K562 (cell line): ENCODE measurements around the gene TSPAN18. TPM values are rescaled to one million over a fixed set of nuclear protein-coding genes. Genes with fewer than 3 reads are reported as not detected.

Experiments used
- CBFA2T3 ChIP-seq: fragments of 450-650 bp; IDR thresholded peaks from 2 replicates; pipeline ENCODE4 v1.6.1; 2017
- CBX1 ChIP-seq: sonication (generic); IDR thresholded peaks from 2 replicates; pipeline ENCODE4 v1.6.1; 2016; ENCODE audit warnings: antibody characterized with exemption, low read depth, mild to moderate bottlenecking
- CHD4 ChIP-seq: fragments of 200-600 bp; sonication (generic); IDR thresholded peaks from 3 replicates; pipeline ENCODE4 v1.6.1; 2012; ENCODE audit warnings: low read depth, mild to moderate bottlenecking, mixed read lengths, low read length, inconsistent platforms; ENCODE audit not compliant: insufficient read depth, insufficient replicate concordance, poor library complexity, severe bottlenecking
- CREBBP ChIP-seq: IDR thresholded peaks from one replicate; pipeline ENCODE4 v1.6.1; 2012; ENCODE audit warnings: low read depth, mild to moderate bottlenecking, control low read depth, inconsistent platforms, low read length
- CUX1 ChIP-seq: fragments of 200-800 bp; sonication (Bioruptor generic); IDR thresholded peaks from 2 replicates; pipeline ENCODE4 v1.6.1; 2016; ENCODE audit warnings: missing genetic modification characterization, missing compliant biosample characterization
- ETV6 ChIP-seq, 3 experiments: fragments of 150-350 bp in 1 of 3; sonication (generic) in 1 of 3; formaldehyde crosslinking in 1 of 3; IDR thresholded peaks; 2 replicates each; pipeline versions ENCODE4 v1.6.1 to v1.8.0; 2014 to 2022; ENCODE audit warnings: borderline replicate concordance in 2 of 3, low read depth in 2 of 3, antibody characterized with exemption in 1 of 3, low read length in 1 of 3, mild to moderate bottlenecking in 1 of 3, missing genetic modification reagents in 1 of 3
- HES1 ChIP-seq: fragments of 450-650 bp; IDR thresholded peaks from 2 replicates; pipeline ENCODE4 v1.6.1; 2016; ENCODE audit warnings: low read depth, mild to moderate bottlenecking, moderate library complexity
- MTA2 ChIP-seq: fragments of 450-650 bp; IDR thresholded peaks from 2 replicates; pipeline ENCODE4 v1.6.1; 2016; ENCODE audit warnings: low read depth
- NR2C1 ChIP-seq, 2 experiments: fragments of 450-650 bp; IDR thresholded peaks; 2 replicates each; pipeline ENCODE4 v1.6.1; 2017; ENCODE audit warnings: mild to moderate bottlenecking in 2 of 2, antibody characterized with exemption in 1 of 2, inconsistent platforms in 1 of 2, missing compliant biosample characterization in 1 of 2, missing genetic modification characterization in 1 of 2
- PCBP1 ChIP-seq: fragments of 200-400 bp; formaldehyde crosslinking; IDR thresholded peaks from 2 replicates; pipeline ENCODE4 v1.6.1; 2018; ENCODE audit warnings: mild to moderate bottlenecking, low read depth, low read length; ENCODE audit not compliant: poor library complexity, severe bottlenecking
- ZNF121 ChIP-seq: sonication (generic); formaldehyde crosslinking; conservative IDR thresholded peaks from 2 replicates; pipeline ENCODE4 v1.8.0; 2022; ENCODE audit warnings: missing genetic modification reagents
- ZNF134 ChIP-seq: fragments of 250-450 bp; sonication (Bioruptor Pico); conservative IDR thresholded peaks from 2 replicates; pipeline ENCODE4 v1.4.0; 2020
- ZNF408 ChIP-seq: fragments of 250-450 bp; sonication (Bioruptor Pico); IDR thresholded peaks from 2 replicates; pipeline ENCODE4 v1.4.0; 2020; ENCODE audit warnings: low read depth, mild to moderate bottlenecking, moderate library complexity
- polyA plus RNA-seq, 8 experiments: library from polyadenylated mRNA; depleted of rRNA in 4 of 8; stranded (reverse) in 5 of 8; unstranded in 3 of 8; fragments of >200 nt; fragmentation: Nextera tagmentation in 2 of 8; fragmentation: Illumina TruSeq in 1 of 8; extraction: Ambion mirVana in 2 of 8; extraction: Trizol in 1 of 8; gene quantifications; 2 replicates each; pipeline versions ENCODE4 v1.2.1 to v1.2.3, GENCODE V29; 2011 to 2014; ENCODE audit warnings: inconsistent platforms in 1 of 8, missing spikeins in 1 of 8
- total RNA-seq, 7 experiments: library from RNA; depleted of rRNA in 6 of 7; stranded (reverse); fragments of >200 nt in 6 of 7; fragmentation: Illumina TruSeq in 2 of 7; extraction: Trizol in 2 of 7; gene quantifications; 2 replicates each; pipeline versions ENCODE4 v1.2.1 to v1.2.3, GENCODE V29; 2011 to 2021; ENCODE audit warnings: low replicate concordance in 1 of 7
- TF ChIP-seq, protein P1 (sequence below): IDR thresholded peaks from 3 replicates; pipeline ENCODE4 v1.6.1; 2011; ENCODE audit warnings: borderline replicate concordance, mild to moderate bottlenecking; ENCODE audit not compliant: insufficient read length, insufficient read depth
- TF ChIP-seq, protein P2 (sequence below): fragments of 450-650 bp; formaldehyde crosslinking; IDR thresholded peaks from 2 replicates; pipeline ENCODE4 v1.4.0; 2020; ENCODE audit warnings: mild to moderate bottlenecking, moderate library complexity

Gene TSPAN18
- total and polyA plus RNA-seq, 9 of the 15 experiments (the other 6 are each of a cell fraction or from before 2014, with no cell fraction given) = 0.17 to 0.35 (median 0.22) TPM; not detected in 4

DNA sequence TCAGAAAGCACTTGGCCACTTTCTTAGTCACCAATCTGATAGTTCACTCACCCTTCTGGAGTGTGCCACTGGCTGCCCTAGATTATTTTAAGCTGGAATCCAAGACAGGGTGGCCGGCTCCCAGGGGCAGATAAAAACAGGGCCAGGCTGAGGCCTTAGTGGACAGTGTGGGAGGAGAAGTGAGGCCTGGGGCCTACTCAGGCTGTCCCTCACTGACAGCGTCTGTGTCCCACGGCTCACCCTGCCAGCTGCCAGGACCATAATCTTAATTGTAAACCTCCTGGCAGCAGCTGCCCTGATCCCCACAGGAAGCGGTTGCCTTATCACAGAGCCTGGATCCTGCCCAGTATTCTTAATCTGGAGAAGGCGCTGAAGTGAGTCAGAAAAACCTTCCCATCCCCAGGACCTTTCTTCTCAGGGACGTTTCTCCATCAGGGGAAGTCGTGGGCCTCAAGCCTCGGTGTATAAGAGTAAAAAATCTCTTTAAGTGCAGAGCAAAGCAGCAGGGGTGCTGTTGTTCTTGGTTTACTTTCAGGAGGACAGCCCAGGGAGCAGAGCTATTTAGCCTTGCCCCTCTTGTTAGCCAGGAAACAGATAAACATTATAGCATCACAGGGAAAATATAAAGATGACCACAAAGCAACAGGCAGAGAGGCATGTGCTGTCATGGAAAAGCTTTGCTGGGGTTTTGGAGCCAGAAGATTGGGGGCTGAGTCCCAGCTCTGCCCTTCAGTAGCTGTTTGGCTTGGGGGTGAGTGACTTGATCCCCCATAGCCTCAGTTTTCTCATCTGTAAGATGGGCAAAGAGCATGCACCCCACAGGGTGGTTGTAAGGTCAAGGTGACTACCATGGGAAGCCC, 39.6 kb downstream of the TSPAN18 start (continued):
- no peak for TF ChIP-seq CUX1
- no peak for TF ChIP-seq ETV6 (IDR thresholded peaks at IDR 0.05; ENCODE audit: borderline replicate concordance in 1 of 2, low read depth in 2 of 2, low read length in 1 of 2)
- TF ChIP-seq ETV6 (CRISPR knock-in tag; IDR thresholded peaks at IDR 0.05; ENCODE audit: borderline replicate concordance) = no peak
- TF ChIP-seq, protein P1, sequence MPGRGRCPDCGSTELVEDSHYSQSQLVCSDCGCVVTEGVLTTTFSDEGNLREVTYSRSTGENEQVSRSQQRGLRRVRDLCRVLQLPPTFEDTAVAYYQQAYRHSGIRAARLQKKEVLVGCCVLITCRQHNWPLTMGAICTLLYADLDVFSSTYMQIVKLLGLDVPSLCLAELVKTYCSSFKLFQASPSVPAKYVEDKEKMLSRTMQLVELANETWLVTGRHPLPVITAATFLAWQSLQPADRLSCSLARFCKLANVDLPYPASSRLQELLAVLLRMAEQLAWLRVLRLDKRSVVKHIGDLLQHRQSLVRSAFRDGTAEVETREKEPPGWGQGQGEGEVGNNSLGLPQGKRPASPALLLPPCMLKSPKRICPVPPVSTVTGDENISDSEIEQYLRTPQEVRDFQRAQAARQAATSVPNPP = no peak
- no peak for TF ChIP-seq NR2C1 (IDR thresholded peaks at IDR 0.05)
- 0 out of 2 replicates have a peak, but pooled peaks have one; percentile 11 for TF ChIP-seq NR2C1 (tag; IDR thresholded peaks at IDR 0.05)
- 0 out of 2 replicates have a peak, but pooled peaks have one; percentile 55 for TF ChIP-seq CBX1
- TF ChIP-seq MTA2 = no peak
- peak; percentile 74; the same call in 1 of the 2 replicates for TF ChIP-seq ZNF134 (CRISPR knock-in tag)
- no peak for TF ChIP-seq CHD4
- TF ChIP-seq CREBBP = no peak
- TF ChIP-seq, protein P2, sequence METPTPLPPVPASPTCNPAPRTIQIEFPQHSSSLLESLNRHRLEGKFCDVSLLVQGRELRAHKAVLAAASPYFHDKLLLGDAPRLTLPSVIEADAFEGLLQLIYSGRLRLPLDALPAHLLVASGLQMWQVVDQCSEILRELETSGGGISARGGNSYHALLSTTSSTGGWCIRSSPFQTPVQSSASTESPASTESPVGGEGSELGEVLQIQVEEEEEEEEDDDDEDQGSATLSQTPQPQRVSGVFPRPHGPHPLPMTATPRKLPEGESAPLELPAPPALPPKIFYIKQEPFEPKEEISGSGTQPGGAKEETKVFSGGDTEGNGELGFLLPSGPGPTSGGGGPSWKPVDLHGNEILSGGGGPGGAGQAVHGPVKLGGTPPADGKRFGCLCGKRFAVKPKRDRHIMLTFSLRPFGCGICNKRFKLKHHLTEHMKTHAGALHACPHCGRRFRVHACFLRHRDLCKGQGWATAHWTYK (CRISPR knock-in tag) = 0 out of 2 replicates have a peak, but pooled peaks have one; percentile 46
- peak; percentile 81 for TF ChIP-seq CBFA2T3
- TF ChIP-seq PCBP1 = no peak
- TF ChIP-seq ZNF121 (CRISPR knock-in tag) = no peak
- 0 out of 2 replicates have a peak, but pooled peaks have one; percentile 19 for TF ChIP-seq HES1
- TF ChIP-seq ZNF408 = no peak
